A204.1 (cell line): ENCODE data around the gene EXTL2.
"Not testable (repeated sequence)": the region's sequence is repeated elsewhere in the genome, so short reads cannot be mapped to it uniquely, and the experiment has no call there.

Source experiments
- FAIRE-seq: peaks from 2 replicates; lab custom pipeline; 2012; peaks lifted over from hg19 to GRCh38; lab: Jason Lieb, UNC

The EXTL2 gene

DNA sequence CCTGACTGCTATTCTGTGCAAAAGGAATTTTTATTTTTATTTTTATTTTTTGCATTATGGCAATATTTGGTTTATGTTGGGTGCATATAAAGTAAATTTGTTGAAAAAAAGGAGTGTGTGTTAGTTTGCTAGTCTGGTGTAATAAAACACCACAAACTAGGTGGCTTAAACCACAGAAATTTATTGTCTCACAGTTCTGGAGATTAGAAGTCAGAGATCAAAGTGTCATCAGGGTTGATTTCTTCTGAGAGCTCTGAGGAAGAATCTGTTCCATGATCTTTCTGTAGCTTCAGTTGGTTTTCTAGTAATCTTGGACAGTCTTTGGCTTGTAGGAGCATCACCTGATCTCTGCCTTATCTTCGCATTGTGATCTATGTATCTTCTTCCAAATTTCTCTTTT lies 7.7 kb upstream of the EXTL2 start:
- FAIRE-seq: no peak

DNA sequence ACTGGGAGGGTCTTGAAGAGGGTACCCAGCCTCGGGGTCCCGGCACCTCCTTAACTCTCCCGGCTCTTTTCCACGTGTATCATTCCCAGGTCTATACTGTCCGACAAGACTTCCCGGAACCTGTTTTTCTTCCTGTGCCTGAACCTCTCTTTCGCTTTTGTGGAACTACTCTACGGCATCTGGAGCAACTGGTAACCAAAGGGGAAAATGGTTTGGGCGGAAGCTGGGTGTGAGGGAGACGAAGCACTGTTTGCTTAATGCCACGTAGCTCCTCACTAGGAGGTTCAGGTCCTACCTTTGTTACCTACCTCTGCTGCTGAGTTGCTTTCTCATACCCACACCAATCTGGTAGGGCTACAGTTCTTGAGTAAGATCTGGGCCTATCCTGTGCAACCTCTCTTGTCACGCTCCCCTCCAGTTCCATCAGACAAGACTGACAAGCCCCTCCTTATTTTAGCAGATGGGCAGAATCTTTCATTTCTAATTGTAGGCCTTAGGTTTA lies 1.9 kb upstream of the EXTL2 start:
- no peak for FAIRE-seq

GRCh38 chr1:100895540-100896480 lies 1.2 kb upstream of the EXTL2 start, which contains the start of gene SLC30A7:
Gene SLC30A7, plus strand, starts transcription at chr1:100896090. Its CDS starts 173 bp downstream, at chr1:100896263.
- FAIRE-seq: no peak

- FAIRE-seq: no peak
Measured at GRCh38 chr1:100893718-100894117, 924 bp downstream of the EXTL2 start.

GRCh38 chr1:100892554-100892953 lies 2.1 kb downstream of the EXTL2 start:
- no peak for FAIRE-seq

DNA sequence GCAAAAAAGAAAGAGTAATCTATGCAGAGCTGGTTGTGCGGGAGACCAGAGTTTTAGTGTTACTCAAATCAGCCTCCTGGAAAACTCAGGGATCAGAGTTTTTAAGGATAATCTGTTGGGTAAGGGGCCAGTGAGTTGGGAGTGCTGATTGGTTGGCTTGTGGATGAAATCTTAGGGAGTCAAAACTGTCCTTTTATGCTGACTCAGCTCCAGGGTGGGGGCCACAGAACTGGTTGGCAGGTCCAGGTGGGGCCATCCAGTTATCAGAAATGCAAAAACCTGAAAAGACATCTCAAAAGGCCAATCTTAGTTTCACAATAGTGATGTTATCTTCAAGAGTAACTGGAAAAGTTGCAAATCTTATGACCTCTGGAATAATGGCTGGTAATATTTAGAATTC lies 3.3 kb downstream of the EXTL2 start:
- no peak for FAIRE-seq

GRCh38 chr1:100889869-100890482 lies 4.7 kb downstream of the EXTL2 start:
- FAIRE-seq: not testable (repeated sequence)

DNA sequence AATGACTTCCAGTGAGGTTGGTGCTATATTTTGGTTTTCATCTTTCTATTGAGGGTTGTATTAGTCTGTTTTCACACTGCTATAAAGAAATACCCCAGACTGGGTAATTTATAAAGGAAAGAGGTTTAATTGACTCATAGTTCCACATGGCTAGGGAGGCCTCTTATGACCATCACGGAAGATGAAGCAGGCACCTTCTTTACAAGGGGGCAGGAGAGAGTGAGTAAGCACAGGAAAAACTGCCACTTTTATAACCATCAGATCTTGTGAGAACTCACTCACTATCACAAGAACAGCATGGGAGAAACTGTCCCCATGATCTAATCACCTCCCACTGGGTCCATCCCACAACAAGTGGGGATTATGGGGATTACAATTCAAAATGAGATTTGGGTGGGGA lies 5.6 kb downstream of the EXTL2 start:
- FAIRE-seq: not testable (repeated sequence)

- peak; percentile 23 for FAIRE-seq
Measured at GRCh38 chr1:100883963-100884362, 10.7 kb downstream of the EXTL2 start.

GRCh38 chr1:100882698-100883097 lies 11.9 kb downstream of the EXTL2 start:
- no peak for FAIRE-seq

DNA sequence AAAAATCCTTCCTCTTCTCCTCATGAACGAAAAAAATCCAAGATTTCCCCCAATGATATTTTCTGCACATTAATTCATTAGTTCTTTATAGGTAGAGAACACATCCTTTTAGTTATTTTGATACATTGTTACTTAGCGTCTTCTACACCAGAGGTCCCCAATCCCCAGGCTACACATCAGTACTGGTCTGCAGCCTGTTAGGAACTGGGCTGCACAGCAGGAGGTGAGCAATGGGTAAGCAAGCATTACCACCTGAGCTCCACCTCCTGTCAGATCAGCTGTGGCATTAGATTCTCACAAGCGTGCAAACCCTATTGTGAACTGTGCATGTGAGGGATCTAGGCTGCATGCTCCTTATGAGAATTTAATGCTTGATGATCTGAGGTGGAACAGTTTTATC lies 13.0 kb downstream of the EXTL2 start:
- no peak for FAIRE-seq

DNA sequence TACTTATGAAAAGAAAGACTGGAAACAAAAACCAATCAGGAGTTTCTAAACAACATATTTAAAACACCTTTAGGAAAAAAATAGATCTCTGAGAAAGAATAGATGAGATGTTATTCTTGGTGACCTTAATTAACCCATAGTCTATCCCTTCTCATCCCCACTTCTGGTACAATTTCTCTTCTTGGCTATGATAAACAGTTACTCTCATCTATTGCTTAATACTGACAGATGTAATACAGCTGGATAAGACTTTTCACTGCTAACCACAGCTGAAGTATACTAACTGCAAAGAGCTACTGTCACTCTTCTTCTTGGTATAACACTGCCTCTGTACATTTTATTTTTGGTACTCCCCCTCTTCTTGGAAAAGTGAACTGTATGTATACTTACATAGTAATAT lies 15.2 kb downstream of the EXTL2 start:
- FAIRE-seq: no peak

DNA sequence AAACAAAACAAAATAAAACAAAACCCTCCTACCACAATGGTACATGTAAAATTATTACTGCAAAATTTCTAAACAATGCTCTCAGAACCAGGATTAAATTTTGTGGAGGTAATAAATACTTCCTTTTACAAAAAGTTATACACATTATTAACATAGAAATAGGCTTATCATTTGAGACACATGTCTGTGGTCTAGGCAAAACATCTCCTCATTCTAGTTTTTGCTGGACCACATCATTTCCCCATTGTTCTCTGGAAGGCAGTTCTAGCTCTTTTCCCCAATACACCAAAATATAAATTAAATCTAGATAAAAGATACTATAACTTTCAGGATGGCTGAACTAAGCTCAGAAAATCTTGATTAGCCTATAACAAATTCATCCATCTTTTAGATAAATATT lies 18.4 kb downstream of the EXTL2 start:
- FAIRE-seq: no peak

DNA sequence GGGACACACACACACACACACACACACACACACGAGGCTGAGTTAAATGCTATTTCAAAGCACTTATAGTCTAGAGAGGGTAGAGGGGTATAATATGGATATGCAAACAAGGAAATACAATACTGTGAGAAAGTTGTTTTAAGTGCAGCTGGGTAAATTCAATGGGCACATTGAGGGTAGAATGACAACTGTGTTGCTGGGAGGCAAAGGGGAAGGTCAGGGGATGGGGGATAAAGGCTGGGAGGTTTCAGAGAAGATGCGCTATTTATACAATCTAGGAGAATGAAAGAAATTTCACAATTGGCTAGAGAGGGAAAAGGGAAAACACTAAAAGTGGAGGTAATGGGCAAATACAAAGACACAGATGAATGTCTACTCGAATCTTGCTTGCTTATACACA lies 19.4 kb downstream of the EXTL2 start:
- FAIRE-seq: no peak

DNA sequence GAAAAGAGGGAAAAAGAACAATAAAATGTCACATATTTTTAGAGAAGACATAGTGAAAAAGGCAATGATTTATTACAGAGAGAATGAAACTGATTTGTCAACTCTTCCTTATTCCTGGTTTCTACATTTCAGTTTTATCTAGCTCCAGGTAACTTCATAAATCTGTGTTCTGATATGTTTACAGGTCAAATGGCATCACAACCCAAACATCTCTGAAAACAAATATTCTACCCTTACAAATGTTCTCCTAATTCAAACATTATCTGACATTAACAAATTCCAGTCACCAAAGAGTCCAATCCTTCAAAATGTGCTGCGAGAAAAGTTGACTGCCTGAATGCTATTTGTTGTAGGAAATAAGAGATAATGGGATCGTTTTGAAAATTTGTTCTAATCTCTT lies 20.2 kb downstream of the EXTL2 start:
- FAIRE-seq: no peak

- no peak for FAIRE-seq
Measured at GRCh38 chr1:100869996-100870395, 24.6 kb downstream of the EXTL2 start.

GRCh38 chr1:100868364-100868995 lies 26.2 kb downstream of the EXTL2 start:
- FAIRE-seq: peak; percentile 97

DNA sequence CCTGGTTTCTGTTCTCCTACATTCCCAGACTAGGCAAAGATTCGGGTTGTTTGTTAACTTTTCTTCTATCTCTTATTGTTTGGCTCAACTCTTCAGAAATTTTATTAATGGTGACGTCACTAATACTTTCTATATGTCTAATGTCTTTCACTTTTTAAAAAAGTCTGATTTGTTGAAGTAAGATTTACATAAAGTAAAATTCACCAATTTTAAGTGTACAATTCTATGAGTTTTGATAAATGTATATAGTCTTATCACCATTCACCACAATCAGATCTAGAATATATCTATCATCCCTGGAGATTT lies 27.8 kb downstream of the EXTL2 start:
- FAIRE-seq: no peak

DNA sequence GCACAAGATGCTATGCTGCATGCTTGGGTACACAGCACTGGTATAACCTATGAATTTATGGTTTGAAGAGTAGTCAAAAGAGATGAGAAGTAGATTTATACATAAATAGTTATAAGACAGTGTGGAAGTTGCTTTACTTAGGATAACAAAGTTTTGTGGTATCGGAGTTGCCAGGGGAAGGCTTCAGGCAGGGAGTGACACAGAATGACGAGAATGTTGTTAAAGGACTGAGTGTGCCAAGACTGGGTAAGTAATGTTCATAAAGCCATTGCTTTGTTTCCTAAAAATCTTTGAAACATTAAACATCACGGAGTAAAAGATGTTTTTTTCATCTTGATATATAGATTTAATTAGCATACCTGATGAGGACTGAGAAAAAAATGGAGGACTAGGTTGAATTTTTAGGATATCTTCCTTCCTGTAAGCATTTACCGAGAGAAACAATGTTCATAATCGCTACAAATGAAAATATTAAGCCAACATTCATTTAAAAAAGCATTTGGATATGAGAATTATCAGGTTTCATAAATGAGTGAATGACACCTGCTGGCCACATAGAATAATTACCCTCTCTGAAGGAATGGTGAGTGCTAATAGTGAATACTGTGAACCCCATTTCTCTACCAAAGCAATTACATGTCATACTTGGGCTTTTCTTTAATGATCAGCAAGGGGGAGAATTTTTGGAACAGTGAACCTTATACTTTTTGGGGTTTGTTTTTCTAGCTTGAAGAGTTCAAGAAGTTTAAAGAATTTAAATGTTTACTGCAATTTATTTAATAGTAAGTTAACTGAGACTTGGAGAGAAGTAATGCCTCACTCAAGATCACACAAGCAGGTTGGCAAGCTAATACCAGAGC lies 28.4 kb downstream of the EXTL2 start:
- FAIRE-seq: peak; percentile 49

DNA sequence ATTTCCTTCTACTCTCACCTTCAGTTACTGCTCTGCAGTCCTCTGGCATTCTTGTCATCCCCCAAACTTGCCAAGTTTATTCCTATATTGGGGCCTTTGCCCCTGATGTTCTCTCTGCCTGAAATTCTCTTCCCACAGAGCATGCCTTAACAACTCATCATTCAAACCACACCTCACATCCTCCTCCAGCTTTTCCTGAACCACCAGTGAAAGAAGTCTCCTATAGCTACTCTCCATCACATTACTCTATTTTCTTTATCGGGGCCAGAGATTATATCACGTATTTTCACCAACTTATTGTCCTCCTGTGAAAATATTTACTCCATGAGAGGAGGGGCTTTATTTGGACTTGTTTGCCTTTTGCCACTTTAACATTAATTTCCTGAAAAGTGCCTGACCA lies 32.1 kb downstream of the EXTL2 start:
- no peak for FAIRE-seq

DNA sequence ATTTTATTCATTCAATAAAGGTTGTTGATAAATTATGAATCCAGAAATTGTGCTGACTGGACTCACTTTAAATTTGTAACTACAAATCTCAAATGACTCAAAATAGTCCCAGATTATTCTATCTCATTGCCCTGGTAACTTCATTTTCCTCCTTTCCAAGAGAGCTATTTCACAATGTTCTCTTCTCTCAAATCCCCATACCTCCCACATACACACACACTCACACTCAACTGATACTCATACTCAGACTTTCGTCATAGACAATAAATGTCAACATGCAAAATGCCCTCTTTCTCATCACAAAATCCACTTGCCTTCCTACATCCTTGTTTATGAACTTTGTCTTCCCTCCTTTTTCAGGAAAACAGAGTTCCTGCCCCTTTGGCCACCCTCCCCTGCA lies 33.3 kb downstream of the EXTL2 start:
- FAIRE-seq: no peak

- no peak for FAIRE-seq
Measured at GRCh38 chr1:100860397-100860991, 34.1 kb downstream of the EXTL2 start.
